NCI-H1694 treated with DMSO at 0.1 percent for 48 hours (cell line): ENCODE results near the gene GPR152.
"Not testable (repeated sequence)": the region's sequence is repeated elsewhere in the genome, so short reads cannot be mapped to it uniquely, and the experiment has no call there.

Source experiments
- DNase-seq: peaks from one replicate; lab custom pipeline; 2025; lab: John Stamatoyannopoulos, UW

The GPR152 gene

DNA sequence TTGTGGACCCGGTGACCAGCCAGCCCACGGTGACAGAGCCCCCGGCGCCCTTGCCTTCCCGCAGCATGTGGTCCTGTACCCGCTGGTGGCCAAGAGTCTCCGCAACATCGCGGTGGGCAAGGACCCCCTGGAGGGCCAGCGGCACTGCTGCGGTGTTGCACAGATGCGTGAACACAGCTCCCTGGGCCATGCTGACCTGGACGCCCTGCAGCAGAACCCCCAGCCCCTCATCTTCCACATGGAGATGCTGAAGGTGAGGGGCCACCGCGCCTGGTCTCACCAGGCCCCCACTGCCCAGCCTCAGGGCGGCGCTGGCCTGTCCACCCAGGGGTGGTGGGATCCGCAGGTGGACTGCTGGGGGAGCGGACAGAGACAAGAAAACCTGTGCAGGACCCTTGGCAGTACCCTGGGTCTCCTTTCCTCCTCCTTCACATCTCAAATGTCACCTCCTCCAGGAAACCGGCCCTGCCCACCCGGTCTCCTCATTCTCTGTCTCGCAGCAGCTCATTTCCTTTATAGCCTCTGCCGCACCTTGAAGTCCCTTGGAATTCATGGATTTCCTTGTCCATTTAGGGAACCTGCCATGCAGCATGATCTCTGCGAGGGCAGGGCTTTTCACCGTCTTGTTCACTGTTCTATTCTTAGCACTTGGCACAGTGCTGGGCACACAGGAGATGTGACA, 36.8 kb upstream of the GPR152 start:
- no peak for DNase-seq

DNA sequence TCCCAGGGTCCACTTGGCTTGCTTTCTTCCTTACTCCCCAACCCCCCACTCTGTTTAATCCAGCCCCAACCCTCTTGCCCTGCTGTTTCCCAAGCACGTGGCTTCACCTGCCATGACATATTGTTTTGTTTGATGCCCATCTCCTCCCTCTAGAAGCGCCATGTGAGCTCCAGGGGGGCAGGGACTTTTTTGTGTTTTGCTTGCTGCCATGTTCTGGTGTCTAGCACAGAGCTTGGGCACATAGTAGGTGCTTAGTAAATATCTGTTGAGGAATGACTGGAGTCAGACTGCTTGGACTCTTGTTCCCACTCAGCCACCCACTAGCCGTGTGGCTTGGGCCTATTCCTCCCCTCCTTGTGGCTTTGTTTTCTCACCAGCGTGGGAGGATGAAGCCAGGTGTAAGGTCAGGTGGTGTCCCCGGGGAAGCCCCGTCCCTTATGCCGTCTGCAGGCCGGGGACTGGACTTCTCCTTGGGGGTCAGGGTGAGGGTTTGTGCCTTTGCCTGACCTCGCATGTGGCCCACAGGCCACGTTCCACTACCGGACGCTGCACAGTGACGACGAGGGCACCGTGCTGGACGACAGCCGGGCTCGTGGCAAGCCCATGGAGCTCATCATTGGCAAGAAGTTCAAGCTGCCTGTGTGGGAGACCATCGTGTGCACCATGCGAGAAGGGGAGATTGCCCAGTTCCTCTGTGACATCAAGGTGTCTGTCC, 34.1 kb upstream of the GPR152 start:
- no peak for DNase-seq

DNA sequence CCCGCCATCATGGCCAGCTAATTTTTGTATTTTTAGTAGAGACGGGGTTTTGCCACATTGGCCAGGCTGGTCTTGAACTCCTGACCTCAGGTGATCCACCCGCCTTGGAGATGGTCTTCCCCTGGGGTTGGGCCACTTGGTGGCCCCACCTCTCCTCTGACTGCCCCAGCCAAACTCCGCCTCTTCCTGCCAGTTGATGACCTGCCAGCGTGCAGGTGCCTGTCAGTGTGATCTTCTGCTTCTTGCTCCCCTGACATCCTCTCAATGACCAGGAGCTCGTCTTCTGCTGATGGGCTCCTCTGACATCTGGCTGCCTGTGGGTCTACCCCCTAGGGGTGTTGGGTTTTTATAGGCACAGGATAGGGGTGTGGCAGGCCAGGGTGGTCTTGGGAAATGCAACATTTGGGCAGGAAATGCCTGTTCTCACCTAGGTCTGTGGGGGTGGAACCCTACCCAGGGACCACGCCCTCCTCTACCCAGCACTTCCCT, 33.4 kb upstream of the GPR152 start:
- not testable (repeated sequence) for DNase-seq

DNA sequence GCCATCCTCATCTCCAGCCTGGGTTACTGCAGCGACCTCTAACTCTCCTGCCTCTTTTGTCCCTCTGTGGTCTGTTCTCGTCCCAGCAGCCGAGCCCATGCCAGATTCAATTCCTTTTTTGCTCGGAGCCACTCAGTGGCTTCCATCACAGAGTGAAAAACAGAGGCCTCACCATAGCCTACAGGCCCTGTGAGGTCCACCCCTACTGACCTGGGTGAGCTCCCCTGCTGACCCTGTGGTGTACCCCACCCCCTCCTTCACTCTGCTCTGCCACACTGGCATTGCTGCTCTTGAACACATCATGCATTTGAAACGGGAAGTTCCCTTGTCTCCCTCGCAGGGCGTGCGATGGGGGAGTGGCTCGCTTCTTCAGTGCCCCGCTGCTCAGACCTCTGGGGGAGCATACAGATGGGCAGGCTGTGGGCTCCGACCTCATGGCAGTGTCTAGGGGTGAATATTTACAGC, 32.4 kb upstream of the GPR152 start:
- DNase-seq, result no peak

DNA sequence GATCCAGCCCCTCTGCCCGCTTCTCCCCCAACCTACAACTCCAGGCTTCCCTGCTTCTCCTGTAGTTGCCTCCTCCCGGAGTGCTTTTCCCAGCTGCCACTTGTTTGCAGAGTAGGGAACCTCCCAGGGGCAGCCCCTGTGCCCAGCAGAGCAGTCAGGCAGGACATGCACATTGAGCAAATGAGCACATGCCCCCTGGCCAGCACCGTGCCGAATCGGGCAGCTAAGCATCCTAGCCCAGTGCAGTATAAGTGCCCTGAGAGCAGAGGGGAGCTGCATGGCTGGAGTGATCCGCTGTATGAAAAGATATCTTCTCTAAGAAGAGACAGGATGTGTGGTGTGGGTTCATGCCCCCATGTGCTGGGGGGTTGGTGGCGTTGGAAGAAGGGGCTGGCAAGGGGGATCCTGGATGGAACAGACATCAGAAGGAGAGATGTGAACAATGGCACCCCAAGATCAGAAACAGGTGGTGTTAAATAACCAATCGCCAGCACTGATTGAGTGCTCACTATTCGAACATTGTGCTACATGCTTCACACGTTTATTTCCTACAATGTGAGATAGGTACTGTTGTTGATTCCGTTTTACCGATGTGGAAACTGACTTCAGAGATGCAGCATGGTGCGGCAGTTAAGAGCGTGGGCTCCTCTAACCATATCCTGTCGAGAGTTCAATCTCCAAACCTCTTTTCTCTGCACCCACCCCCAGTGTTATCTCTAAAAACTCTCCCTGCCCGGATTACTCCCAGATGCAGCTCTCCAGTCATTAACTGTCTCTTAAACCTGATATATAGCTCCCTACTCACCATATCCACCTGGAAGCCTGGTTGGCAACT, 31.5 kb upstream of the GPR152 start:
- DNase-seq, result no peak

DNA sequence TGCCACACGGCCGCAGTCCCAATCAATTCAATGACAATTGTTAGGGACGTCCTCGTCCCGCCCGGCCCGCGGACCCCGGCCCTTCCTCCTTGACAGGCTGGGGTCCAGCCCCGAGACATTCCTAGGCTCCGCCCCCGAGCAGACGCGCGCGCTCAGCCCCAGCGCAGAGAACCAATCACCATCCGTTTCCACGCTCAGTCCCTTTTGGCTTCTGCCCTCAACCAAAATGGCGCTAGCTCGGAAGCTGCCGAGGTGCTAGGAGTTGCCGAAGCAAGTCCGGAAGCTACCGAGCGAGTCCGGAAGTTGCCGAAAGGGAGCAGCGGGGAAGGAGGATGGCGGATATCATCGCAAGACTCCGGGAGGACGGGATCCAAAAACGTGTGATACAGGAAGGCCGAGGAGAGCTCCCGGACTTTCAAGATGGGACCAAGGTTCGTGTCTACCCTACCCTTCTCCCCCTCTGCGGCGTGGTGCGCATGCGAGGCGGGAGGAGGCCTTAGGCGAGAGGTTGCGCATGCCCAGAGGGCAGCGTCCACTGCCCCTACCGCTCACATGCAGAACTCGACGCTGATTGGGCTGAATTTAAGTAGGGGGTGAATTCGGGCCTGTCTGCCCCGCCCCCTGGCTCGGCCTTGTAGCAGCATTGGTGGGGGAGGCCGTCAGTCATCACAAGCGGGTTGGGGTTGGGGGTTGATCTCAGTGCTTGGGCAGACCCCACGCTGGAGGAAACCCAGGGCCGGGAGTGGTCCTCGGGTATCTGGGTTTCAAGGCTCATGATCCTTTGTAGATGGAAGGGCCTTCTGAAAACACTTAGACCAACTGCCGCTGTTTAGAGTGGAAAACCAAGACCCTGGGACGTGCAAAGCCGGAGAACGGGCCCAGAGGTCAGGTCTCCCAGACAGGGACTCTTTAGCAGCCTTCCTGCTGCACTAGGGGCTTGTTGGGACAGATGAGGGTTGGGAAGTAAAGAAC, 30.6 kb upstream of the GPR152 start, which contains the start of gene AIP:
TSS of gene AIP (plus strand) at position 200 of the 972 bp plus-strand sequence. CDS start at position 333, 133 bp downstream.
- DNase-seq, result peak; percentile 94

DNA sequence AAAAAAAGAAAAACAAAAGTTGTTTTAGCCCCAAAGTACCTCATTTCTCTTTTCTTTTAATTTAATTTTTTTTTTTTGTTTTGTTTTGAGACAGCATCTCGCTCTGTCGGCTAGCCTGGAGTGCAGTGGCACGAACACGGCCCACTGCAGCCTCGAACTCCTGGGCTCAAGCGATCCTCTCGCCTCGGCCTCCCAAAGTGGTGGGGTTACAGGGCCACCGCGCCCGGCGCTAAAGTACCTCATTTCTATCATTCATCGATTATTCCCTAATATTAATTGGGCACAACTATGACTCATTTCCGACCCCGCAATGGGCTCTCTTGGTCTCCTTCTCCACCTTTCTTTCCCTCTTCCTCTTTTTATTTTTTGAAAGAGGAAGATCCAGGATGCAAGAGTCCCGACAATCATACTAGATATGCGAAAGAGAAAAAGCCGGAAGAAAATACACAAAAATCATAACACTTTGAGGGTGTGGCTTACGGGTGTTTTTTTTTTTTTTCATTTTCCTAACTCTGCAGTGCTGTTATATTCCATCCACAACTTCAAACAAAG, 29.8 kb upstream of the GPR152 start:
- no peak for DNase-seq

DNA sequence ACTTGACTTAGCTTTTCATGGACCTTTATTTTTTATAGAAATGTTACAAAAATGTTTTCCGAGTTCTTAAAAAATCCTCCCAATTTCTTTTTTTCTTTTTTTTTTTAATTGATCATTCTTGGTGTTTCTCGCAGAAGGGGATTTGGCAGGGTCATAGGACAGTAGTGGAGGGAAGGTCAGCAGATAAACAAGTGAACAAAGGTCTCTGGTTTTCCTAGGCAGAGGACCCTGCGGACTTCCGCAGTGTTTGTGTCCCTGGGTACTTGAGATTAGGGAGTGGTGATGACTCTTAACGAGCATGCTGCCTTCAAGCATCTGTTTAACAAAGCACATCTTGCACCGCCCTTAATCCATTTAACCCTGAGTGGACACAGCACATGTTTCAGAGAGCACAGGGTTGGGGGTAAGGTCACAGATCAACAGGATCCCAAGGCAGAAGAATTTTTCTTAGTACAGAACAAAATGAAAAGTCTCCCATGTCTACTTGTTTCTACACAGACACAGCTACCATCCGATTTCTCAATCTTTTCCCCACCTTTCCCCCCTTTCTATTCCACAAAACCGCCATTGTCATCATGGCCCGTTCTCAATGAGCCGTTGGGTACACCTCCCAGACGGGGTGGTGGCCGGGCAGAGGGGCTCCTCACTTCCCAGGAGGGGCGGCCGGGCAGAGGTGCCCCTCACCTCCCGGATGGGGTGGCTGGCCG, 25.0 kb upstream of the GPR152 start:
- not testable (repeated sequence) for DNase-seq

DNA sequence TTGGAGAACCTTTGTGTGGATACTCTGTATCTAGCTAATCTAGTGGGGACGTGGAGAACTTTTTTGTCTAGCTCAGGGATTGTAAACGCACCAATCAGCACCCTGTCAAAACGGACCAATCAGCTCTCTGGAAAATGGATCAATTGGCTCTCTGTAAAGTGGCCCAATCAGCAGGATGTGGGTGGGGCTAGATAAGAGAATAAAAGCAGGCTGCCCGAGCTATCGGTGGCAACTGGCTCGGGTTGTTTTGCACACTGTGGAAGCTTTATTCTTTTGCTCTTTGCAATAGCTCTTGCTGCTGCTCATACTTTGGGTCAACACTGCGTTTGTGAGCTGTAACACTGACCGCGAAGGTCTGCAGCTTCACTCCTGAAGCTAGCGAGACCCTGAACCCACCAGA, 24.2 kb upstream of the GPR152 start:
- not testable (repeated sequence) for DNase-seq

DNA sequence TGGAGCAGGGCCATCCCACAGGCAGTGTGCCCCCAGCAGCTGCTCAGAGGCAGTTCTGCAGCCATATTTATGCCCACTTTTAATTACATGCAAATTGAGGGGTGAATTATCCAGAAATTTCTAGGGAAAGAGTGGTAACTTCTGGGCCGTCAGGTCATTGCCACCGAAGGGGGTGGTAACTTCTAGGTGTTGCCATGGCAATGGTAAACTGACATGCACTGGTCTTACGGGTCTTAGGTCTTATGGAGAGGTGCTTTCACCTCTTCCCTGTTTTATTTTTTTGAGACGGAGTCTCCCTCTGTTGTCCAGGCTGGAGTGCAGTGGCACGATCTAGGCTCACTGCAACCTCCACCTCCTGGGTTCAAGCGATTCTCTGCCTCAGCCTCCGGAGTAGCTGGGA, 20.4 kb upstream of the GPR152 start:
- DNase-seq, result no peak

DNA sequence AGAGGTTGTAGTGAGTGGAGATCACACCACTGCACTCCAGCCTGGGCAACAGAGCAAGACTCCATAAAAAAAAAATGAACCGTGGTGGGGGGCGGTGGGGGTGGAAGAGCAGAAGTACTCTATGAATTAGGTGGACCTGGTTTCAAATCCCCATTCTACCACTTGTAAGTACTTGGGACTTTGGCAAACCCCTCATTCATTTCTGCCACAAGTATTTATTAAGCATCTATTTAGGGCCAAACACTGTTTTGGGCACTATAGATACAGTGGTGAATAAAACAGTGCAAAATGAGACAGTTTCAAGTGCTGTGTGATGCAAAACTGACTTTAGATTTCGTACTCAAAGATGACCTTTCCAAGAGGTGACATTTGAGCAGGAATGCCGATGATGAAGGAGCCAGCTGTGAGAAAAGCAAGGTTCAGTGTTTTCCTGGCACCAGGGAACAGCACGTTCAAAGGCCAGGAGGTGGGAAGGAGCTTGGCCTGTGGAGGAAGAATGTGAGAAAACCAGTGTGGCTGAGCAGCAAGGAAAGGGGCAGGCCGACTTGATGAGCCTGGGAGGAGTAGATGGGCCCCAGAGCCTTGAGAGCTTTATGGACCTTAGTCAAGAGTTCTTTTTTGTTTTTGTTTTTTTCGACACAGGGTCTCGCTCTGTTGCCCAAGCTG, 17.9 kb upstream of the GPR152 start:
- no peak for DNase-seq

DNA sequence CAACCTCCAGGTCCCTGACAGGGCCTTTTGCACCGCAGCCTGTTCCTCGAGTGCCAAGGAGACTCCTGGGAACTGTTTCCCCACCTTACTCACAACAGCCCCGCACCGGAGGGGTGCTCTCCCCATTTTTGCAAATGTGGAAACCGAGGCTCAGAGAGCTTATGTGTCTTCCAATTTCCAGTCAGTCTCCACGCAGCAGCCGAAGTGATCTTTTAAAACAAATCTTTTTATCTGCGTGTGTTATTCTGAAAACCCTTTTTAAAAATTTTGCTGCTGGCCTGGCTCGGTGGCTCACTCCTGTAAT, 16.9 kb upstream of the GPR152 start:
- no peak for DNase-seq

DNA sequence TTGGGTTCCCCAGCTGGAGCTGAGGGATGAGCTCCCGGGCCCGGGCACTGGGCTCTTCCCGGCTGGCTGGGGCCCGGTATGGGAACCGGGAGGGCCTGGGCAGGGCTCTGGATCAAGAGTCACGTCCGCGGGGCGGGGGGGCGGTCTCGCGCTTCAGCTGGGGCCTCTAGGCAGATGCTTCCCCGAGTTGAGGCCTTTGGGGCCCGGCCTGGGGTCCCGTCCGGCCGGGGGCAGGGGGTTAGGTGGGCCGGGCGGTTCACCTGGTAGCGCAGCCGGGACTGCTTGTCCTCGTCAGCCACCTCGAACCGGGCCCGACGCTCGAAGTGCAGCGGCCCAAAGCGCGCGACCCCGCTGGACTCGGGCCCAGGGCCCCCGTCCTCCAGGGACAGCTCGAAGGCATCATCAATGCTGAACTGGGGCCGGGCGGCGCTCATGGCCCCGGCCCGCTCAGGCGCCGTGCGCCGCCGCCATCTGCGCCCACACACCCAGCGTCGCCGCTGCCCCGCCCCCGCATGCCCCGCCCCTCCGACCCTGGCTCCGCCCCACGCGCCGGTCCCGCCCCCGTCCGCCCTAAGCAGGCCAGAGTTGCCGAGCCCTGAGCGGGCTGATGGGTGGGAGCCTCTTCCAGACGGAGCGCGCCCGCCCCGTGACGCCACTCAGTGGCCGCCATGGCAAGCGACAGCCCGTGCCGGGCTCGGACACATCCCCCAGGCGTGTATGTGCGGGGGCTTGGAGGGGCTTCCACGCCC, 16.4 kb upstream of the GPR152 start, which contains the start of gene TMEM134:
TSS of gene TMEM134 (minus strand) at position 493 of the 749 bp plus-strand sequence. CDS start at position 434, 59 bp downstream.
- peak; percentile 70 for DNase-seq

DNA sequence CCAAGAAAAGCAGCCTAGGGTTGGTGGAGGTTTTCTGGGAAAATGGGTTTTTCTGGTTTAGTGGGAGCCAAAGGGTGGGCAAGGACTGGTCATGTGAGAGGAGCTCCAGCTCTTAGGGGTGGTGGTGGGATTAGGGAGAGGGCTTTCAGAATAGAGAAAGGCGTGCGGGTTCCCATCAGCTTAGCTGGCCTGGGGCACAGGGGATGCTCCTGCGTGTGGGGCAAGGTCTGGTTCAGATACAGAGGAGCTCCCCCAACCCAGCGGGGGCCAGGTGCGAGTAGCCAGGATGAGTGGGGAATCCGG, 15.9 kb upstream of the GPR152 start:
- DNase-seq, result no peak

DNA sequence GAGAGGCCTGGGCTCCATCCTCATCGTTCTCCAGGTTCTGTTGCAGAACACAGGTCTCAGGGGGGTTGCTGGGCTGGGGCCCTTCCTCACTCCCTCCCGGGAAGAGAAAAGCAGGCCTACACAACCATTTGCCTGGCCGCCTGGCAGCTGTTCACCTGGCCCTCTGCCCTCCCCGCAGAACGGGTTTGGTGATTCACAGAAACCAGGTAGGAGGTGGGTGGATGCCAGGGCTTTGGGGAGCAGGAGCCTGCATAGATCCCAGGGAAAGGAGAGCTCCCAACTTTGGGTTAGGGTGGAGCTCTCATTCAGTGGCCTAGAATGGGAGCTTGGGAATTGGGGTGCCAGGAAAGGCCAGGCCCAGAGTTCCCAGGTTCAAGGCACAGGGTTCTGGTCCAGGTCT, 15.5 kb upstream of the GPR152 start:
- no peak for DNase-seq

DNA sequence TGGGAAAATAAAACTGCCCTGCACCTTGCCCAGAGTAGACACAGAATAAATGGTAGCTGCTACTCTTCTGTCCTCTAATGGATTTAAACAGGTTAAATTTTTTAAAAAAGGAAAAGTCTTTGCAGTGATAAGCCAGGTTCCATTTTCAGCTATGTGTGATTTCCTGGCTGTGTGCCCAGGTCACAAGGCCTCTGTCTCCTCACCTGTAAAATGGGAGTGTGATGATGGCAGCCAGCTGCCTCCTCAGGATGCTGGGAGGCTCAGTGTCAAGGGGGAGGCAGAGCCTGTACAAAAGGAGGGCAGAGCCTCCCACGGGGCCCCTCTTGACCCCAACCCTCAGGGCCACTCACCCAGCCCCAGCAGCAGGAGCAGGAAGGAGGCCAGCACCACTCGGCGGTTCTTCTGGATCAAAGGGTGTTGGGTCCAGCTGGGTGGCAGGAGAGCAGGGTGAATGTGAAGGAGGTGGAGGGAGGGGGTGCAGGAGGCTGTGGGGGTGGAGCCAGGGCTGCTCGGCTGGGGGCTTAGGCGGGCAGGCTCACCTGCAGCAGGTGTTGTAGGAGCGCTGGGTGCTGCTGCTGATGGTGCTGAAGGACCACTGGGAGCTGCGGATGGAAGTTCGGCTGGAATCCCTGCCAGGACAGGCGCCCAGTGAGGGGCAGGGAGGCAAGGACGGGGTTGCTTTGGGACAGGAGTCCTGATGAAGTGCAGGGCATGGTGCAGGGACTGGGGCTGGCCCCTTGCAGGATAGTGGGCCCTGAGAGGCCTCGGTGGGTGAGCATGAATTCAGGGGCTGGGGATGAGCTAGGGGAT, 14.6 kb upstream of the GPR152 start:
- no peak for DNase-seq

DNA sequence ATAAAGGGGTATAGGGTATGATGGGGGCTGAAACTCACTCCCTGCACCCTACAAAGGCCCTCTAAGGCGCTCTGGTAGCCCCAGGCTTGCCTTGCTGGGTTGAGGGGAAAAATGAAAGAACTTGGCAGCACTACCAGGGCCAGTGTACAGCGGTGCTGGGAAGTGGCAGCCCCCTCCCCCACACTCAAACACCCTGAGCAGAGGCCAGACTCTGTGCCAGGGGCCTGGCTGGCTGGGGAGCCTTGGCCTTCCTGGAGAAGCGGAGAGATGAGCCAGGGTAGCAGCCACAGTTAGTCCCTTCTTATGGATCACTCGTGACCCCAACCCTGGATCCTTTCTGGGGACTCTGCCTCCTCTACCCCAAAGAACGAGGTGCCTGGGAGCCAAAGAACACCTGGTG, 13.8 kb upstream of the GPR152 start:
- no peak for DNase-seq

DNA sequence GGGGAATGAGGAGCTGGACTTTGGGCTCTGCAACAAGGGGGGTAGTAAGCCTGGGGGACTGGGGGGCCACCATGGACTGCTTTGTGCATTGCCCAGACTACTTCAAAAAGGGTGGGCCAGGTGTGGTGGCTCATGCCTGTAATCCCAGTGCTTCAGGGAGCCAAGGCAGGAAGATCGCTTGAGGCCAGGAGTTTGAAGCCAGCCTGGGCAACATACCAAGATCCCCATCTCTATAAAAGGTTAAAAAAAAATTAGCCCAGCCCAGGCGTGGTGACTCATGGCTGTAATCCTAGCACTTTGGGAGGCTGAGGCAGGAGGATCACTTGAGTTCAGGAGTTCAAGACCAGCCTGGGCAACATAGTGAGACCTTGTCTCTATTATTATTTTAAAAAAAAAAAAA, 13.0 kb upstream of the GPR152 start:
- DNase-seq, result not testable (repeated sequence)

DNA sequence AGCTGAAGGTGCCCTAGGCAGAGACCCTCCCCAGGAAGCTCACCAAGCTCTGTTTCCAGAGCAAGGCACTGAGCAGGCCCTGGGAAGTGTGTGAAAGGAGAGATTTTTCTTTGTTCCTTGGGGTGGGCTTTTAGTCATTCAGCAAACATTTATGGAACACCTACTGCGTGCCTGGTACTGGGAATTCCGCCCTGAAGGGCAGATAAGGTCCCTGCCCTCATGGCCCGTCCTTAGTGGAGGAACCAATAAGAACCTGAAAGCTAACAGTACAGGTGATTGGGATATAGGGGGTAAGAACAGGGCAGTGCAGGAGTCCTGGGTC, 12.6 kb upstream of the GPR152 start:
- DNase-seq, result no peak
